GM12878 (cell line): ENCODE measurements around the gene INPP5D. TPM values are rescaled to one million over a fixed set of nuclear protein-coding genes. Genes with fewer than 3 reads are reported as not detected.

Experiments used
- ATAC-seq: fragments of 200-7000 bp; cut with Tn5 transposase; 3 replicates; pipeline ENCODE4 v1.9.1; 2020; ENCODE audit warnings: mild to moderate bottlenecking, moderate library complexity
- BruUV-seq: library from RNA; stranded (reverse); fragments of 400-500 nt; replicated peaks from 2 replicates; lab custom pipeline; 2021; lab: Mats Ljungman, UMichigan
- CTCF ChIA-PET: fragments of 300-600 bp; sonication (Branson Sonifier 250); formaldehyde crosslinking; extraction: SDS; loops from one replicate; lab custom pipeline; 2021; ENCODE audit warnings: inconsistent platforms; lab: Yijun Ruan, JAX
- POLR2A ChIA-PET: fragments of 350-600 bp; formaldehyde crosslinking; extraction: SDS; loops from one replicate; lab custom pipeline; 2021; ENCODE audit warnings: inconsistent platforms; lab: Charles Lee
- RAD21 ChIA-PET: fragments of 300-600 bp; sonication (Branson Sonifier 250); formaldehyde crosslinking; loops from one replicate; lab custom pipeline; 2023; ENCODE audit warnings: antibody characterized with exemption; ENCODE audit not compliant: unreplicated experiment; lab: Charles Lee
- SMC1A ChIA-PET: fragments of 300-600 bp; sonication (Branson Sonifier 250); formaldehyde crosslinking; loops from one replicate; lab custom pipeline; 2023; ENCODE audit not compliant: unreplicated experiment, uncharacterized antibody; lab: Charles Lee
- DNase-seq: peaks from one replicate; pipeline ENCODE4 v3.0.0-alpha.2; 2011; ENCODE audit warnings: low read depth, low spot score
- FAIRE-seq: peaks from 3 replicates; lab custom pipeline; 2011; peaks lifted over from hg19 to GRCh38; lab: Jason Lieb, UNC
- H2AFZ ChIP-seq: 2 replicates; pipeline ENCODE4 v1.6.0; 2011; ENCODE audit warnings: low read depth, low read length, control low read depth; ENCODE audit not compliant: control insufficient read depth
- H3K27ac ChIP-seq: 2 replicates; pipeline ENCODE4 v1.5.1; 2011; ENCODE audit warnings: control low read depth; ENCODE audit not compliant: control insufficient read depth, insufficient read depth
- H3K27me3 ChIP-seq, 2 experiments: replicated peaks in 1 of 2; 2 replicates each; pipeline versions ENCODE4 v1.6.0 to v1.6.1; 2011; ENCODE audit warnings: low read length in 1 of 2; ENCODE audit not compliant: control insufficient read depth in 2 of 2, insufficient read depth in 2 of 2
- H3K36me3 ChIP-seq, 2 experiments: 2 replicates each; pipeline ENCODE4 v1.5.1; 2011; ENCODE audit warnings: low read length in 1 of 2; ENCODE audit not compliant: control insufficient read depth in 2 of 2, insufficient read depth in 2 of 2
- H3K4me1 ChIP-seq: 2 replicates; pipeline ENCODE4 v1.6.1; 2011; ENCODE audit warnings: mild to moderate bottlenecking, low read length, moderate library complexity, mixed read lengths; ENCODE audit not compliant: control insufficient read depth, insufficient read depth
- H3K4me2 ChIP-seq: 2 replicates; pipeline ENCODE4 v1.6.0; 2011; ENCODE audit warnings: control low read depth; ENCODE audit not compliant: control insufficient read depth, insufficient read depth
- H3K4me3 ChIP-seq: fragments of 200-600 bp; sonication (generic); 2 replicates; pipeline ENCODE4 v1.5.1; 2016
- H3K79me2 ChIP-seq: 2 replicates; pipeline ENCODE4 v1.6.0; 2011; ENCODE audit warnings: low read length; ENCODE audit not compliant: control insufficient read depth, insufficient read depth
- H3K9ac ChIP-seq: 2 replicates; pipeline ENCODE4 v1.8.0; 2011; ENCODE audit warnings: low read length, control low read depth, mixed read lengths; ENCODE audit not compliant: control insufficient read depth, insufficient read depth
- H3K9me3 ChIP-seq: replicated peaks from 3 replicates; pipeline ENCODE4 v1.5.1; 2011; ENCODE audit warnings: mild to moderate bottlenecking, low read length; ENCODE audit not compliant: control insufficient read depth, insufficient read depth
- H4K20me1 ChIP-seq: 2 replicates; pipeline ENCODE4 v1.6.0; 2011; ENCODE audit not compliant: control insufficient read depth, insufficient read depth
- HCFC1 ChIP-seq: fragments of 150-350 bp; IDR thresholded peaks from 2 replicates; pipeline ENCODE4 v1.6.1; 2014; ENCODE audit warnings: low read length
- HDGF ChIP-seq: fragments of 450-650 bp; IDR thresholded peaks from 2 replicates; pipeline ENCODE4 v1.6.1; 2016; ENCODE audit warnings: antibody characterized with exemption
- LARP7 ChIP-seq: fragments of 450-650 bp; IDR thresholded peaks from 2 replicates; pipeline ENCODE4 v1.6.1; 2017; ENCODE audit warnings: mild to moderate bottlenecking
- MXI1 ChIP-seq: fragments of 150-350 bp; IDR thresholded peaks from 2 replicates; pipeline ENCODE4 v1.6.1; 2011; ENCODE audit warnings: low read depth, mild to moderate bottlenecking, inconsistent platforms, low read length, improper control_type of control experiment
- POLR2A ChIP-seq: IDR thresholded peaks from 2 replicates; pipeline ENCODE4 v1.6.1; 2011; ENCODE audit warnings: low read depth, mild to moderate bottlenecking, low read length
- POLR2AphosphoS5 ChIP-seq: IDR thresholded peaks from 2 replicates; pipeline ENCODE4 v1.6.1; 2011; ENCODE audit warnings: mild to moderate bottlenecking, low read length, inconsistent platforms
- RCOR1 ChIP-seq: conservative IDR thresholded peaks from 2 replicates; pipeline ENCODE4 v1.6.1; 2012; ENCODE audit warnings: low read depth, low read length, improper control_type of control experiment
- SPI1 ChIP-seq: IDR thresholded peaks from 2 replicates; pipeline ENCODE4 v1.6.1; 2011; ENCODE audit warnings: low read depth, mild to moderate bottlenecking, low read length, moderate library complexity, borderline replicate concordance; ENCODE audit not compliant: insufficient read depth
- SUZ12 ChIP-seq: fragments of 200-600 bp; sonication (generic); IDR thresholded peaks from one replicate; pipeline ENCODE4 v1.6.1; 2018; ENCODE audit warnings: antibody characterized with exemption, mild to moderate bottlenecking; ENCODE audit not compliant: unreplicated experiment
- TCF7 ChIP-seq: IDR thresholded peaks from 2 replicates; pipeline ENCODE4 v1.6.1; 2014; ENCODE audit warnings: antibody characterized with exemption, borderline replicate concordance
- ZBED1 ChIP-seq: IDR thresholded peaks from 2 replicates; pipeline ENCODE4 v1.6.1; 2016; ENCODE audit warnings: borderline replicate concordance
- WGBS: methylation state at CpG from one replicate; pipeline ENCODE4 v1.1.6; 2016; ENCODE audit warnings: low lambda C conversion rate; ENCODE audit not compliant: insufficient replicate concordance, insufficient coverage; ENCODE audit errors: missing lambda C conversion rate; 5-methylcytosine and 5-hydroxymethylcytosine counted together
- in situ Hi-C: fragments of 300-500 bp; cut with MboI; formaldehyde crosslinking; loops from 9 replicates; pipeline ENCODE4 v1.14.3; 2018; ENCODE audit warnings: mixed read lengths
- intact Hi-C: fragments of 100-400 bp; cut with micrococcal nuclease; formaldehyde crosslinking; loops from one replicate; pipeline ENCODE4 v1.14.2; 2022; ENCODE audit not compliant: unreplicated experiment
- polyA plus RNA-seq, 11 experiments: library from polyadenylated mRNA; depleted of rRNA in 4 of 11; unstranded in 6 of 11; stranded (reverse) in 5 of 11; fragments of >200 nt; fragmentation: Nextera tagmentation in 4 of 11; fragmentation: Illumina TruSeq in 1 of 11; extraction: Ambion mirVana in 4 of 11; extraction: Trizol in 1 of 11; gene quantifications; 1 replicate in 1 of 11; 2 replicates in 10 of 11; pipeline versions ENCODE4 v1.2.1 to v1.2.3, GENCODE V29; 2011 to 2016; ENCODE audit warnings: inconsistent platforms in 2 of 11, missing spikeins in 2 of 11, low read depth in 1 of 11
- total RNA-seq, 4 experiments: library from RNA; depleted of rRNA in 3 of 4; stranded (reverse); fragments of >200 nt in 3 of 4; fragmentation: Illumina TruSeq in 1 of 4; extraction: Trizol in 1 of 4; gene quantifications; 2 replicates each; pipeline versions ENCODE4 v1.2.1 to v1.2.3, GENCODE V29; 2013 to 2021
- TF ChIP-seq, protein P1 (sequence below): fragments of 450-650 bp; IDR thresholded peaks from 2 replicates; pipeline ENCODE4 v1.6.1; 2016; ENCODE audit warnings: mild to moderate bottlenecking
- TF ChIP-seq, protein P2 (sequence below): fragments of 450-650 bp; formaldehyde crosslinking; IDR thresholded peaks from 2 replicates; pipeline ENCODE4 v1.5.0; 2022; ENCODE audit warnings: mild to moderate bottlenecking, missing genetic modification characterization
- TF ChIP-seq, protein P3 (sequence below): IDR thresholded peaks from 2 replicates; pipeline ENCODE4 v1.6.1; 2011; ENCODE audit warnings: borderline replicate concordance, low read depth, mild to moderate bottlenecking, moderate library complexity, mixed read lengths, low read length; ENCODE audit not compliant: insufficient read depth; ENCODE audit errors: extremely low read length
- TF ChIP-seq, protein P4 (sequence below): fragments of 150-350 bp; IDR thresholded peaks from 2 replicates; pipeline ENCODE4 v1.6.1; 2016; ENCODE audit warnings: low read depth, low read length

INPP5D gene
- total and polyA plus RNA-seq, 10 of the 15 experiments (the other 5 are each of a cell fraction or from before 2014, with no cell fraction given): 11.8 to 139 (median 88.8) TPM

DNA sequence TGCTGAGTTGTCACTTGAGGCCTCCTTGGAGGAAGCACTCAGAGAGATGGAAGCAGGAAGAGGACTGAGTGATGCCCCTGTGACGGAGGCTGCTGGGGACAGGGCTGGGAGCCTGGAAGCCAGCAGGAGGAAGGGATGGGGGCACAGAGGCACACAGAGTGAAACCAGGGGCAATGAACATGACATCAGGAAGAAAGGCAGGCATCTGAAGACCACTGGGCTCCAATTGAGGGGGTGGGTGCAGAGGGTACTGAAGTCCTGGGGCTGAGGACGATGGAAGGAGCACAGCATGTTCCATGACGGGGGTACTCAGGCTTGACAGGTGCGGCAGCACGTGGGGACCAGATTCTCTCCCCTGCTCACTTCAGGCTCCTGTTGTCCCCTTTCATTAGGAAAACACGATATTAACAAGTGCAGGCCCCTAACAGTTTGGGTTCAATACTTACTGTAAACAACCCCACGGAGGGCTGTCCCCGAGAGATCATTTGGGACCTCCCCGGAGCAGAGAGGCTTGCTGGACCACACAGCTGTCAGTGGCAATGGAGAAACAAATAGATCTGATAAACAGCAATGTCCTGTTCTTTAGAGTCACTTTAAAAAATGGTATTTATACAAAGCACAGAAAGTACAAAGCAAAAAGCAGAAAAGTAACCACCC lies 8.7 kb downstream of the INPP5D start:
- ATAC-seq (peak; percentile 57), DNase-seq (no peak), FAIRE-seq (no peak)
- H3K79me2 ChIP-seq: peaks cover 92% of the 10 kb centered on the region
- in situ Hi-C loops: no loop called here
- RAD21 ChIA-PET: interaction anchor here (1.7 to 13.5 kb wide), 3 partner anchors 8 to 32 kb away, joined by 12 to 361 read pairs (median 16); partner anchors contain the start of gene INPP5D
- peaks cover 8 to 42% of the 10 kb centered on the region in 2 experiments for H3K36me3 ChIP-seq
- H3K4me1 ChIP-seq: peaks cover 62% of the 10 kb centered on the region
- intact Hi-C loops: no loop called here
- SMC1A ChIA-PET: interaction anchor here (1.2 to 13.6 kb wide), 3 partner anchors 9 to 32 kb away, joined by 4 to 351 read pairs (median 14); partner anchors contain the start of gene INPP5D
- POLR2A ChIA-PET: interaction anchor here (0.7 to 2.9 kb wide), 4 partner anchors 8 to 222 kb away, joined by 3 to 23 read pairs (median 20); partner anchors contain the start of gene INPP5D
- peak overlapping the region; percentile 58 for H3K4me3 ChIP-seq
- no peaks in the 10 kb centered on the region for H3K27me3 ChIP-seq
- H4K20me1 ChIP-seq: peaks cover 3% of the 10 kb centered on the region
- H3K9ac ChIP-seq: peak overlapping the region; percentile 5; the same call in 1 of the 2 replicates
- H3K9me3 ChIP-seq: peaks cover 10% of the 10 kb centered on the region; the same call in 2 of the 3 replicates
- BruUV-seq: TSS peak; percentile 1
- CTCF ChIA-PET: interaction anchor here (1.1 to 1.3 kb wide), 2 partner anchors 12 to 13 kb away, joined by 3 to 4 read pairs; no protein-coding TSS in a partner anchor
- WGBS: 25% methylated on average over 9 of the region's 9 CpGs
- peak overlapping the region; percentile 14 for H3K27ac ChIP-seq
- peak overlapping the region; percentile 56 for H3K4me2 ChIP-seq
- H2AFZ ChIP-seq: no peak overlapping the region
- TF ChIP-seq LARP7 (no peak), POLR2AphosphoS5 (peak; percentile 58), ZBED1 (no peak), SPI1 (no peak), RCOR1 (no peak), HCFC1 (no peak), HDGF (peak; percentile 56; the same call in 1 of the 2 replicates), MXI1 (peak; percentile 54), SUZ12 (no peak), POLR2A (no peak; the same call in none of the 2 replicates), TCF7 (no peak)
- TF ChIP-seq, protein P1, sequence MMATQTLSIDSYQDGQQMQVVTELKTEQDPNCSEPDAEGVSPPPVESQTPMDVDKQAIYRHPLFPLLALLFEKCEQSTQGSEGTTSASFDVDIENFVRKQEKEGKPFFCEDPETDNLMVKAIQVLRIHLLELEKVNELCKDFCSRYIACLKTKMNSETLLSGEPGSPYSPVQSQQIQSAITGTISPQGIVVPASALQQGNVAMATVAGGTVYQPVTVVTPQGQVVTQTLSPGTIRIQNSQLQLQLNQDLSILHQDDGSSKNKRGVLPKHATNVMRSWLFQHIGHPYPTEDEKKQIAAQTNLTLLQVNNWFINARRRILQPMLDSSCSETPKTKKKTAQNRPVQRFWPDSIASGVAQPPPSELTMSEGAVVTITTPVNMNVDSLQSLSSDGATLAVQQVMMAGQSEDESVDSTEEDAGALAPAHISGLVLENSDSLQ: no peak; the same call in none of the 2 replicates
- TF ChIP-seq, protein P2, sequence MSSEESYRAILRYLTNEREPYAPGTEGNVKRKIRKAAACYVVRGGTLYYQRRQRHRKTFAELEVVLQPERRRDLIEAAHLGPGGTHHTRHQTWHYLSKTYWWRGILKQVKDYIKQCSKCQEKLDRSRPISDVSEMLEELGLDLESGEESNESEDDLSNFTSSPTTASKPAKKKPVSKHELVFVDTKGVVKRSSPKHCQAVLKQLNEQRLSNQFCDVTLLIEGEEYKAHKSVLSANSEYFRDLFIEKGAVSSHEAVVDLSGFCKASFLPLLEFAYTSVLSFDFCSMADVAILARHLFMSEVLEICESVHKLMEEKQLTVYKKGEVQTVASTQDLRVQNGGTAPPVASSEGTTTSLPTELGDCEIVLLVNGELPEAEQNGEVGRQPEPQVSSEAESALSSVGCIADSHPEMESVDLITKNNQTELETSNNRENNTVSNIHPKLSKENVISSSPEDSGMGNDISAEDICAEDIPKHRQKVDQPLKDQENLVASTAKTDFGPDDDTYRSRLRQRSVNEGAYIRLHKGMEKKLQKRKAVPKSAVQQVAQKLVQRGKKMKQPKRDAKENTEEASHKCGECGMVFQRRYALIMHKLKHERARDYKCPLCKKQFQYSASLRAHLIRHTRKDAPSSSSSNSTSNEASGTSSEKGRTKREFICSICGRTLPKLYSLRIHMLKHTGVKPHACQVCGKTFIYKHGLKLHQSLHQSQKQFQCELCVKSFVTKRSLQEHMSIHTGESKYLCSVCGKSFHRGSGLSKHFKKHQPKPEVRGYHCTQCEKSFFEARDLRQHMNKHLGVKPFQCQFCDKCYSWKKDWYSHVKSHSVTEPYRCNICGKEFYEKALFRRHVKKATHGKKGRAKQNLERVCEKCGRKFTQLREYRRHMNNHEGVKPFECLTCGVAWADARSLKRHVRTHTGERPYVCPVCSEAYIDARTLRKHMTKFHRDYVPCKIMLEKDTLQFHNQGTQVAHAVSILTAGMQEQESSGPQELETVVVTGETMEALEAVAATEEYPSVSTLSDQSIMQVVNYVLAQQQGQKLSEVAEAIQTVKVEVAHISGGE (CRISPR knock-in tag): no peak
- TF ChIP-seq, protein P3, sequence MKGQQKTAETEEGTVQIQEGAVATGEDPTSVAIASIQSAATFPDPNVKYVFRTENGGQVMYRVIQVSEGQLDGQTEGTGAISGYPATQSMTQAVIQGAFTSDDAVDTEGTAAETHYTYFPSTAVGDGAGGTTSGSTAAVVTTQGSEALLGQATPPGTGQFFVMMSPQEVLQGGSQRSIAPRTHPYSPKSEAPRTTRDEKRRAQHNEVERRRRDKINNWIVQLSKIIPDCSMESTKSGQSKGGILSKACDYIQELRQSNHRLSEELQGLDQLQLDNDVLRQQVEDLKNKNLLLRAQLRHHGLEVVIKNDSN: no peak
- TF ChIP-seq, protein P4, sequence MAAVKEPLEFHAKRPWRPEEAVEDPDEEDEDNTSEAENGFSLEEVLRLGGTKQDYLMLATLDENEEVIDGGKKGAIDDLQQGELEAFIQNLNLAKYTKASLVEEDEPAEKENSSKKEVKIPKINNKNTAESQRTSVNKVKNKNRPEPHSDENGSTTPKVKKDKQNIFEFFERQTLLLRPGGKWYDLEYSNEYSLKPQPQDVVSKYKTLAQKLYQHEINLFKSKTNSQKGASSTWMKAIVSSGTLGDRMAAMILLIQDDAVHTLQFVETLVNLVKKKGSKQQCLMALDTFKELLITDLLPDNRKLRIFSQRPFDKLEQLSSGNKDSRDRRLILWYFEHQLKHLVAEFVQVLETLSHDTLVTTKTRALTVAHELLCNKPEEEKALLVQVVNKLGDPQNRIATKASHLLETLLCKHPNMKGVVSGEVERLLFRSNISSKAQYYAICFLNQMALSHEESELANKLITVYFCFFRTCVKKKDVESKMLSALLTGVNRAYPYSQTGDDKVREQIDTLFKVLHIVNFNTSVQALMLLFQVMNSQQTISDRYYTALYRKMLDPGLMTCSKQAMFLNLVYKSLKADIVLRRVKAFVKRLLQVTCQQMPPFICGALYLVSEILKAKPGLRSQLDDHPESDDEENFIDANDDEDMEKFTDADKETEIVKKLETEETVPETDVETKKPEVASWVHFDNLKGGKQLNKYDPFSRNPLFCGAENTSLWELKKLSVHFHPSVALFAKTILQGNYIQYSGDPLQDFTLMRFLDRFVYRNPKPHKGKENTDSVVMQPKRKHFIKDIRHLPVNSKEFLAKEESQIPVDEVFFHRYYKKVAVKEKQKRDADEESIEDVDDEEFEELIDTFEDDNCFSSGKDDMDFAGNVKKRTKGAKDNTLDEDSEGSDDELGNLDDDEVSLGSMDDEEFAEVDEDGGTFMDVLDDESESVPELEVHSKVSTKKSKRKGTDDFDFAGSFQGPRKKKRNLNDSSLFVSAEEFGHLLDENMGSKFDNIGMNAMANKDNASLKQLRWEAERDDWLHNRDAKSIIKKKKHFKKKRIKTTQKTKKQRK: no peak
